Jurkat, Clone E6-1 (cell line): Measurements from ENCODE around the gene MED14.
"Not testable (repeated sequence)": the region's sequence is repeated elsewhere in the genome, so short reads cannot be mapped to it uniquely, and the experiment has no call there.

Experiments
- DNase-seq: peaks from one replicate; pipeline ENCODE4 v3.0.0-alpha.2; 2011; ENCODE audit warnings: low read depth, low spot score
- H3K4me3 ChIP-seq: 2 replicates; pipeline ENCODE4 v1.5.1; 2011; ENCODE audit warnings: mild to moderate bottlenecking, low read length, control low read depth, moderate library complexity

The MED14 gene

DNA sequence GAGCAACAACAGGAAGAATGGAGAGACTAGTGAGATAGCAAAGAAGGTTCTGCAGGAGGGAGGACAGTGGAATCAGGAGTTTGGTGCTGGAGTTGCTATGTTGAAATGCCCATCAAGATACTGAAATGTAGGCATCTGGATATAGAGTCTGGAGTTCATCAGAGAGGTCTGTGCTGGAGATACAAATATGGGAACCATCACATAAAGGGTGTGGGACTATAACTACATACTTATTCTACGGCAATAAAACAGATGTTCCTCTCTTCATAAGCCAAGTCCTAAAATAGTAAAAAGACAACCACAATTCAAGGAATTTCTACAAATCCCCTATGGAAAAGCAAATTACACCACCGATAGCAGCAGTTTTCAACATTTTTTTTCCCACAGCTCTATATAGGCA lies 1.6 kb downstream of the MED14 start:
- DNase-seq = no peak
- H3K4me3 ChIP-seq = no peak overlapping the region

DNA sequence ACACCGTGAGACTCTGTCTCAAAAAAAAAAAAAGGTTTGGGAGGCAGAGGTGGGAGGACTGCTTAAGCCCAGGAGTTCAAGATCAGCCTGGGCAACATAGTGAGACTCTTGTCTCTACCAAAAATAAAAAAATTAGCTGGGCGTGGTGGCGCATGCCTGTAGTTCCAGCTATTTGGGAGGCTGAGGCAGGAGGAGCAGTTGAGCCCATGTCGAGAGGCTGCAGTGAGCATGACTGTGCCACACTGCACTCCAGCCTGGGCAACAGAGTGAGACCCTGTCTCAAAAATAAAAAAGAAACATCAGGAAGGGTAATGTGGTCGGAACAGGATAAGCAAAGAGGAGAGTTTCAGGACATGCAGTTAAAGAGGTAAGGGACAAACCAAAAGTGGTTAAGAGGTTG lies 2.8 kb downstream of the MED14 start:
- DNase-seq, H3K4me3 ChIP-seq: not testable (repeated sequence)

DNA sequence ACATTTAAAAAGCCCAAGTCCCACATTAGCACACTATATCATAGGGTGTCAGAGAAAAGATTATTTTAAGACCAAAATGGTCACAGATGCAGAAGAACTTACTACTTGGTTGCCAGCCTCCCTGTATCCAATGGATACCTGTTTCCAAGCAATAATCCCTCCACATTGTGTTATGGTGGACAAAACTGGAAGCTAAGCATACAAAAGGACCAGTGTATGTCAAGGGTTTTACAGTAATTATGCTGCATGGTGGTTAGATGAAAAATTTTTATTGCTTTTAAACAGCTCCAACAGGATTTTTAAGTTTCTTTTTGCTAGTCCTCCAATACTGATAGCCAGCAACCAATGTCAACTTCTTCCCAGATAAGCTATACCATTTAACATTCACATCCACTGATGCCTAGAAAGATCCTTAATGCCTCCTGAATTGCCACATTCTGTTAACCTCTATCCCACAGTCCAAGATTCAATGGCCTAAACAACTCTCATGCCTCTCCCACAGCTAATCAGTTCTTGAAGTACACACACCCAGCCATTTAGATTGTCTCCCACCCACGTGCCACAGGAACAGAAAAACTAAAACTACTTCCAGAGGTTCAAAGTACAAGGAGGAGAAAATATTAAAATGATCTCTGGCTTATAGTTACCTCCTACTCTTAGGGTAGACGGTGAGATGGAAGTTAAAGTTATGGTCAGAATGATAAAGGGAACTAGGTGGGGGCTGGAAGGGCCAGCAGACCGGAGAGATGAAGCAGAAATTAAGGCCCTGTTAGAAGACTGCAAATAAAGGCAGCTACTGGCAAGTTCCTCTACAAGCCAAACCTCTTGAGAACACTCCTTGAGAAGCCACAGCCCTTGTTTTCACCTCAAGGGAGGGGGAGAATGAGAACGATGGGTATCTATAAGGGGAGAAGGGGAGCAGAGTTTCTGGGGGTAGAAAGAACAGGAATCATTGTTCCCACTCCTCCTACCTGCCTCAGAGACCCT lies 5.5 kb downstream of the MED14 start:
- no peak for DNase-seq
- no peak overlapping the region for H3K4me3 ChIP-seq

DNA sequence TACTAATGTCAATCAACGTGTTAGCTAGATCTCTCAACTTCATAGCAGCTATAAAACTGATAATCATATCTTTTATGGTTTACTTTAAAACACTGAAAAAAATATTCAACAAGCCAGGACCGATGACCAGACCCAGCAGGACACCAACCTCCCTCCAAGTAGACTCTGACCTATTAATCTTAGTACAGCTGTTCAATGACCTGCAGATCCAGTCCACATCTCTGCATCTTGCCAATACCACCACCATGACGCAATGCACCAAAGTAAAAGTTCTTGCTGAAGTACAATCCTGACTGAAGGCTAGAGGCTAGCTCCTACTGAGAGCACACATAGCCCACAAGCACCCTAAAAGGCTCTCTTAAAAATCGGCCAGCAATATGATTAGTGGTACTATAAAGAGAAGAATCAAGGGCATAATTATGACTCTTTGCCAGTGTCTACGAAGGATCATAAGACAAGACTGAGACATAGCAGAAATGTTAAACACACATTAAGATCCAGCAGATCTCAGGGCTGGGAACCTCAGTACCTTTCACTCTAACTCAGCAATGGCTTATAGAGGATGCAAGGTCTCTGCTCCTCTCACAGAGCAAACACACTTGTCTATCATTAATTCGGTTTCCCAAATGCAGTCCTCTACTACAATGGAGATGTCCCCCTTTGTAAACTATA lies 7.6 kb downstream of the MED14 start:
- no peak overlapping the region for H3K4me3 ChIP-seq
- DNase-seq = no peak

DNA sequence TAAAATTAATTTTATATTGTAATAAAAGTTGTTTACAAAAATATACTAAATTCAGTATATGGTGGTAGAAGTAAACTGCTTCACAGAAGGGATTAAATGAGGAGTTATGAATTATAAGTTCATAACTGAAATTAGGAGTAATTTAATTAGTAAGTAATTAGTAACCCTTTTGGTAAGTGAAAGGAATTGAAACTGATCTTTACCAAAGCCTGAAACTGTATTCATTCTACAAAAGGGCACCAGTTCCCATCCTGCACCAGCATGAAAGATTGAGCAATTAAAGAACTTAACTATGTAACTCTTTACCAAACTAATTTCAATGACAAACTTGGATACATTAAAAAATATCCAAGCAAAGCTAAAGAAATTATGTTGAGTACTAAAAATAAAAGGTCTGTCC lies 8.2 kb downstream of the MED14 start:
- DNase-seq = no peak
- H3K4me3 ChIP-seq = no peak overlapping the region

DNA sequence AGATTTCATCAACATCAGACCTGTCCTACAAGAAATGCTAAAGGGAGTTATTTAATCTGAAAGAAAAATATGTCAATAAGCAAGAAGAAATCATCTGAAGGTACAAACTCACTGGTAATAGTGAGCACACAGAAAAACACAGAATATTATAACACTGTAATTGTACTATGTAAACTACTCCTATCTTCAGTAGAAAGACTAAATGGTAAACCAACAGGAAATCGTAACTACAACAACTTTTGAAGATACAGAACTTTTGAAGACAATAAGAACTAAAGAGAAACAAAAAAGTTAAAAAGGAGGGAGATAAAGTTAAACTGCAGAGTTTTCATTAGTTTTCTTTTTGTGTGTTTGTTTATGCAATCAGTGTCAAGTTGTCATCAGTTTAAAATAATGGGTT lies 12.4 kb downstream of the MED14 start:
- no peak overlapping the region for H3K4me3 ChIP-seq
- no peak for DNase-seq

DNA sequence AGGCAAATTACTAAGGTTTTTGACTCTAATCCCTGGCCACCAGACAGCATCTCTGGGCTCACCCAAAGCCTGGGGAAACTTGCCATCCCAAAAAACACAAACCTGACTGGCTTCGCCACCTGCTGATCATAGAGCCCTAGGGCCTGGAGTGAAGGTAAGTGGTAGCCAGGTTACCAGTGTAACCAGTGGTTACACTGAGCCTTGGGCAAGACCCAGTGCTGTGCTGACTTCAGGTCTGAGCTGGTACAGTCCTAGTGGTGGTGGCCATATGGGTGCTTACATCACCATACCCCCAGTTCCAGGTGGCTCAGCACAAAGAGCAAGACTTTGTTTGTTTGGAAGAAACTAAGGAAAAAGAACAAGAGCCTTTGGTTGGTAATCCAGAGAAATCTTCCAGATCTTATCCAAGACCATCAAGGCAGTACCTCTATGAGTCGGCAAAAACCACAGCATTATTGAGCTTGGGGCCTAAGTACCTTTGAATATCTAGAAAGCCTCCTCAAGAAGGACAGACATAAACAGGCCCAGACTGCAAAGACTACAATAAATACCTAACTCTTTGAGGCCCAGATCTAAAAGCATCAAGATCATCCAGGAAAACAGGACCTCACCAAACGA lies 13.7 kb downstream of the MED14 start:
- no peak for DNase-seq
- H3K4me3 ChIP-seq = no peak overlapping the region

DNA sequence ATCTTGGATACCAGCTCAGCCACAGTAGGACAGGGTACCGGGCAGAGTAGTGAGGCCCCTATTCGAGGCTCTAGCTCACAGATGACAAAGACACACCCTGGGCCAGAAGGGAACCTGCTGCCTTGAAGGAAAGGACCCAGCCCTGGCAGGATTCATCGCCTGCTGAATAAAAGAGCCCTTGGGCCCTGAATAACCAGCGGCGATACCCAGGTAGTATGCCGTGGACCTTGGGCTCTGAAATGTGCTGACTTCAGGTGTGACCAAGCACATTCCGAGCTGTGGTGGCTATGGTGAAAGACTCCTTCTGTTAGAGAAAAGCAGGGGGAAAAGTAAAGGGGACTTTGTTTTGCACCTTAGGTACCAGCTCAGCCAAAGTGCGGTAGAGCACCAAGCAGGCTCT lies 14.6 kb downstream of the MED14 start:
- no peak overlapping the region for H3K4me3 ChIP-seq
- no peak for DNase-seq

DNA sequence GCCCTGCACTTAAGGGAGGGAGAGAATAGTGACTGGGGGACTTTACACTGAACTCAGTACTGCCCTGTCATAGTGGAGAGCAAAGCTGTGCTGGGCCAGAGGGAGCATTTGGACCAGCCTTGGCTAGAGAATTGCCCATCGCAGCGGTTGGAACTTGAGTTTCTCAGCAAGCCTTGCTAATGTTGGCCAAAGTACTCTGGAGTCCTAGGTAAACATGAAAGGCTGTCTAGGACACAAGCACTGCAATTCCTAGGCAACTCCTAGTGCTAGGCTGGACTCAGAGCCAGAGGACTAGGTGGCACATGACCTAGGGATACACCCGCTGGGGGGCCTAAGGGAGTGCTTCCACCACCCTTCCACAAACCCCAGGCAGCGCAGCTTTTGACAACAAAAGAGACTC lies 15.0 kb downstream of the MED14 start:
- no peak for DNase-seq
- H3K4me3 ChIP-seq = no peak overlapping the region

DNA sequence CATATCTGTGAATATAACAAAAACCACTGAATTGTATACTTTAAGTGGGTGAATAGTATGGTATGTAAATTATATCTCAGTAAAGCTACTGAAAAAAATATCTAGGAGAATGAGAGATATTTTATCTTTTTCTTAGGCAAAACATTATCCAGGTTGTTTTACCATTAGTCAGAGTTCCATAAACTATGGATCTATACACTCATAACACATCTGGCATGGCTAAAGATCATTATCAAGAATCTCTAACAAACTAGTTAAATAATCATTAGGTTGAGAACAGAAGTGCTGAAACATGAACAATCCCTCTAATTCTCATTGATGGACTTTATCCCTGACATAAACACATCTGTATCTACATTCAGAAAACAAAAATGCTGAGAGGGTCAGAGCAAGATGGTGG lies 15.6 kb downstream of the MED14 start:
- no peak for DNase-seq
- H3K4me3 ChIP-seq = no peak overlapping the region

DNA sequence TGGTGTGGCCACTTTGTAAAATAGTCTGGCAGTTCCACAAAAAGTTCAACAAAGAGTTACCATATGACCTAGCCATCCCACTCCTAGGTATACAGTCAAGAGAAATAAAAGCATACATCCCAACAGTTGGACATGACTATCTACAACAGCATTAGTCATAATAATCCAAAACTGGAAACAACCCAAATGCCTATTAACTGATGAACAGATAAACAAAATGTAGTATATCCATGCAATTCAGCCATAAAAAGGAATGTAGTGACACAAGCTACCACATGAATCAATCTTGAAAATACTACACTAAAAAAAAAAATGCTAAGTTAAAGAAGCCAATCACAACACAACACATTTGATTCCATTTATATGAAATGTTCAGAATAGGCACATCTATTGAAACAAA lies 16.1 kb downstream of the MED14 start:
- H3K4me3 ChIP-seq = no peak overlapping the region
- DNase-seq = no peak

DNA sequence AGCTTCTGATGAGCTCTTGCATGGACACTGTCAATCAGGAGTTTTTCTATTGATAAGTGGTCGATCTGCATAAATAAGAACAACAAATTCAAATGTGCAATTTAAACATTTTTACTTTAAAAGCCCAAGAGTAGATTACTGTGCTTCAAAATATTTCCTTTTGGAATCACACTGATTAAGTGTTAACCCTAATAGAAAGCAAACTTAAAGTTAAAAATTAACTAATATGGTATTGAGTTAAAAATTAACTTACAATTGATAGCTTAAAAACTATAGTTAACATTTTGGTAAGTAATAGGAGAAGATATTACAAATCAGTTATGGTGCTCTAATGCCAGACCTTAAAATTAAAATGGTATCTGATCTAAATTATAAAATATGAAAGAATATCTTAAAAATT lies 25.9 kb downstream of the MED14 start:
- H3K4me3 ChIP-seq = no peak overlapping the region
- DNase-seq = no peak

DNA sequence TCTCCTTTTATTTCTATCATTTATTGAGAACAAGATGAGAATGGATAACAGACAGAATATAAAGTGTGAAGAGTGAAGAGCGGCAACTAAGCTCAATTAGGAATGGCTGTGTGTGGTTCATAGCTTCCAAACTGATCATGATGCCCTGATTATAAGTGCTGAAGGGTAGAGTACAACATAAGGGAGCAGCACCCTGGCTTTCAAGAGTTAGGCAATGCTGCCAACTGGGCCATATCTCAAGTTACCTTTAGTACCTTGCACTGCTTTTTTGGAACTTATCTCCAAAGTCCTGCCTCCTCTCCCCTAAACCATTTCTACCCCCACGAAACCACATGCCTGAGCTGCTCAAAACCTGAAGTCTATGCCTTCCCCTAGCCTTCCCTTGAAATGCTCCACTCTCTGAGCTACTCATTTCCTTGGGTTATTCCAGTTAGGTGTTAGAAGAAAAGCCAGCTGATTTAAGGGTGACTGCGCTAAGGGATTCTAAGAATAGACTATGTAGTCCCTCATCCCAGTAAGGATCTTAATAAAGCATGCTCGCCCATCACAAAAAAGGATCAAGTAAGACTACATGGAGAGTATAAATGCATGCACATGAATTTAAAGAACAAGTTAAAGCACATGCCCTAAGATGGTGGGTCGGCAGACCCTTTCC lies 29.6 kb downstream of the MED14 start:
- no peak overlapping the region for H3K4me3 ChIP-seq
- no peak for DNase-seq

DNA sequence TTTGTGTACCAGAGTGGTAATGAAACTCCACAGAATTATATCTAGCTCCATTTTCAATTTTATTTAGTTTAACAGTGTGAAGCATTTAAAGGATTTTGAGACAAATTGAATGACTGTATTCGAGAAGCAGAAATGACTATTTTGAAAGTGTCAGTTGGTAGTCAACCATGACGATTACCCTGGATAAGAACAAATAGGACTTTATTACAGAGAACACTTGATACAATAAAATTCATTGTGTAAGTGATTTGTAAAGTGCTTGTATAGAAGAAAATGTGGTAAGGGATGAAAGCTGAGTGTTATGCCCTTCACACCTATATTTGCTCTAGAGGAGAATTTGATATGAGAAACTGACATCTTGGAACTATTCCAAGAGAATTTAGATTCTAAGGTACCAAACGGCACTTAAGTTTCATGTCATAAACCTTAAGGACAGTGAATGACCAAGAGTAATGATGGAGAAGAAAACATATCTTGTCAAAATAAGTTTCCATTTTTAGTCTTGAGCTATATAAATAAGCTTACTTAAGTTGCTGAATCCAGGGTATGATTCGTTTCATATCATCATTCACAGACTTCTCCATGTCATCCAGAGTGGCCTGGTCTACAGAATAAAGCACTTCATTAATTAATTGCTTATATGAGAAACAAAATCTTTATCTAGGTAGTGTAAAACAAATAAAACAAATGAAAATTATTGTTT lies 34.6 kb downstream of the MED14 start:
- DNase-seq = no peak

DNA sequence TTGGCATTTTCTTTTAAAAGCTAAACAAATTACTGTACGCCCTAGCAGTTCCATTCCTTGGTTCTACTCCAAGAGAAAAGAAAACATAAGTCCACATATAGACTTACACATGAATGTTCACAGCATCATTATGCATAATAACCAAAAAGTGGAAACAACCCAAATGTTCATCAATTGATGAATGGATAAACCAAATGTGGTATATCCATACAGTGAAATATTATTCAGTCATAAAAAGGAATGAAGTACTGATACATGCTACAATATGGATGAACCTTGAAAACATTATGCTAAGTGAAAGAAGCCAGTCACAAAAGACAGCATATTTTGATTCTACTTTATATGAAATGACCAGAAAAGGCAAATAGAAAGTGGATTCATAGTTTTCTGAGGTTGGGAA lies 36.5 kb downstream of the MED14 start:
- H3K4me3 ChIP-seq = no peak overlapping the region
- no peak for DNase-seq

More for the DNA sequence above, 34.6 kb downstream of the MED14 start:
- no peak overlapping the region for H3K4me3 ChIP-seq

DNA sequence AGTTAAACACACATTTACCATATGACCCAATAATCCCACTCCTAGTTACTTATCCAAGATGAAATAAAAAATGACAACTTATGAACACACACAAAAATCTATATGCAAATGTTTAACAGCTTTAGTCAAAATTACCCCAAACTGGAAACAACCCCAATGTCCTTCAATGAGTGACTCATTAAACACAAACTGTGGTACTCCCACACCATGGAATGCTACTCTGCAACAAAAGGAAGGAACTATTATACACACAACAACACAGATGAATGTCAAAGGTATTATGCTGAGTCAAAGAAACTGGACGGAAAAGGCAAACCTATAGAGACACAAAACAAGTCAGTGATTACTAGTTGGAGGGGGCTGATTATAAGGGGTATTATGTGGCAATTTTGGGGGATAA lies 40.5 kb downstream of the MED14 start:
- DNase-seq = no peak
- H3K4me3 ChIP-seq = no peak overlapping the region

DNA sequence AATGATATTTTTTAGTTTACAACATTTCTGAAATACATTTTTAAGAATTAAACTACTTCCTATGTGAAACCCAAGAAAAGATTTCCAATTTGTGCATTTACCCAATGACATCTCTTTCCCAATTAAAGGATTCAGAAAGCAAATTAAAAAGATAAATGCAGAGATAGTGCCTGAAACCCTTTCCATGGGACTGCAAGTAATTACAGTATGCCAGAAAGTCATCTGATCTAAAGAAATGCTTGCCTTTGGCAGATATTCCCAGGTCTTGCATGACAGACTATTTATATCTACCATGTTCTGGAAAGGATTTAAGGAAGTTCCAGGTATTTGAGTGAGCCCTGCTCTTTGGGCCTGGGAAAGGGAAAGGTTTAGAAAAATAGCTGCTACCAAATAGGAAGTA lies 46.4 kb downstream of the MED14 start:
- DNase-seq = no peak
- H3K4me3 ChIP-seq = no peak overlapping the region

DNA sequence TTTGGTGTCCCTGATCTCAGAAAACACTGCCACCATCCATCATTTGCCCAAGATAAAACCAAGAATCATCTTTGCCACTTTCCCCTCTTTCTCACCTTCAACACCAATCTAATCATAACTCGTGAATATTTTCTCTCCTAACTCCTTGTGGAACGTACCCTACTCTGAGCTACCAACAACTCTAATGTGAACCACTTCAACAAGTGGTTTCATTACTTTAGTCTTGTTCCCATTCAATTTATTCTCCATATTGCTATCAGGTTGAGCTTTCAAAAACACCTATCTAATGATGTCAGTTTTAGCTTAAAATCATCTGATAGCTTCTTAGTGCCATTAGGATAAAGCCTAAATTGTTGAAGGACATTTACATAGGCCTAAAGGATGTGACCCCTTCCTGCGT lies 48.2 kb downstream of the MED14 start:
- DNase-seq = no peak
- H3K4me3 ChIP-seq = no peak overlapping the region

DNA sequence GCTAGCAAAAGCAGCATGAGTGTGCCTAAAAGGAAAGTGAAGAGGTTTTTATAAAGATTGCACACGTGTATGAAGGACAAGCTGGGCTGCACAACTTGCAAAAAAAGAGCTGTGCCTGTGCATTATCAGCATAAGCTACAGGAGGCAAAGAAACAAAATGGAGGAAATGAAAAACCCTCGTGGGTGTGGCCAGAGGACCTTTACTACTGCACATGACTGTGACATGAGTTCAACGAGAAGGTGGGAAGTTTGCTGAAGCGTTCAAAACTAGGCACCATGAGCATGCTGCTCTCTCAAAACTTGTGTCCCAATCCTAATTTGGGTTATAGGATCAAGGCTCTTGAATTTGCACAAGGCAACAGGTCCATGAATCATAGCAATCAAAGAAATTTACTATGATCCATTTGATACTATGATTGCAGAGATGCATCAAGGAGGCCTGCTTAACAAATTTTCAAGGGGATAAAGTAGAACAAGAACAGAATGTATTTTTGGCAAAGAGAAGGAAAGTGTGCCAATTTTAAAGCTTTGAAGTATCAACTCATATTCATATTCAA lies 49.9 kb downstream of the MED14 start:
- H3K4me3 ChIP-seq = no peak overlapping the region
- DNase-seq = no peak
